GM12878 (cell line): Measurements from ENCODE around the gene GARIN3.

ENCODE experiments used
- ELK1 ChIP-seq: IDR thresholded peaks from 2 replicates; pipeline ENCODE4 v1.6.1; 2012; ENCODE audit warnings: low read depth, low read length, improper control_type of control experiment
- POLR2AphosphoS2 ChIP-seq: IDR thresholded peaks from 2 replicates; pipeline ENCODE4 v1.6.1; 2011; ENCODE audit warnings: low read depth, mild to moderate bottlenecking, low read length, improper control_type of control experiment, moderate library complexity
- SMAD5 ChIP-seq: IDR thresholded peaks from 2 replicates; pipeline ENCODE4 v1.6.1; 2016; ENCODE audit warnings: antibody characterized with exemption, low read depth

GRCh38 chr5:157213527-157214243 lies 47.6 kb upstream of the GARIN3 start:
- no peak for TF ChIP-seq ELK1
- no peak for TF ChIP-seq POLR2AphosphoS2
- no peak for TF ChIP-seq SMAD5
